DMS 273 (cell line): ENCODE data around the gene PLCD3.

Experiments
- DNase-seq: peaks from one replicate; lab custom pipeline; 2025; ENCODE audit not compliant: unreplicated experiment; lab: John Stamatoyannopoulos, UW

Gene PLCD3

DNA sequence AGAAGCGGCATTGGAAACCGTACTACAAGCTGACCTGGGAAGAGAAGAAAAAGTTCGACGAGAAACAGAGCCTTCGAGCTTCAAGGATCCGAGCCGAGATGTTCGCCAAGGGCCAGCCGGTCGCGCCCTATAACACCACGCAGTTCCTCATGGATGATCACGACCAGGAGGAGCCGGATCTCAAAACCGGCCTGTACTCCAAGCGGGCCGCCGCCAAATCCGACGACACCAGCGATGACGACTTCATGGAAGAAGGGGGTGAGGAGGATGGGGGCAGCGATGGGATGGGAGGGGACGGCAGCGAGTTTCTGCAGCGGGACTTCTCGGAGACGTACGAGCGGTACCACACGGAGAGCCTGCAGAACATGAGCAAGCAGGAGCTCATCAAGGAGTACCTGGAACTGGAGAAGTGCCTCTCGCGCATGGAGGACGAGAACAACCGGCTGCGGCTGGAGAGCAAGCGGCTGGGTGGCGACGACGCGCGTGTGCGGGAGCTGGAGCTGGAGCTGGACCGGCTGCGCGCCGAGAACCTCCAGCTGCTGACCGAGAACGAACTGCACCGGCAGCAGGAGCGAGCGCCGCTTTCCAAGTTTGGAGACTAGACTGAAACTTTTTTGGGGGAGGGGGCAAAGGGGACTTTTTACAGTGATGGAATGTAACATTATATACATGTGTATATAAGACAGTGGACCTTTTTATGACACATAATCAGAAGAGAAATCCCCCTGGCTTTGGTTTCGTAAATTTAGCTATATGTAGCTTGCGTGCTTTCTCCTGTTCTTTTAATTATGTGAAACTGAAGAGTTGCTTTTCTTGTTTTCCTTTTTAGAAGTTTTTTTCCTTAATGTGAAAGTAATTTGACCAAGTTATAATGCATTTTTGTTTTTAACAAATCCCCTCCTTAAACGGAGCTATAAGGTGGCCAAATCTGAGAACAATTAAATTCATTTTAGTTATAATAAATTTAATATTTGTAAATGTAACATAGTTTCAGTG is 17.7 kb upstream of the PLCD3 start:
- DNase-seq = peak; percentile 84

DNA sequence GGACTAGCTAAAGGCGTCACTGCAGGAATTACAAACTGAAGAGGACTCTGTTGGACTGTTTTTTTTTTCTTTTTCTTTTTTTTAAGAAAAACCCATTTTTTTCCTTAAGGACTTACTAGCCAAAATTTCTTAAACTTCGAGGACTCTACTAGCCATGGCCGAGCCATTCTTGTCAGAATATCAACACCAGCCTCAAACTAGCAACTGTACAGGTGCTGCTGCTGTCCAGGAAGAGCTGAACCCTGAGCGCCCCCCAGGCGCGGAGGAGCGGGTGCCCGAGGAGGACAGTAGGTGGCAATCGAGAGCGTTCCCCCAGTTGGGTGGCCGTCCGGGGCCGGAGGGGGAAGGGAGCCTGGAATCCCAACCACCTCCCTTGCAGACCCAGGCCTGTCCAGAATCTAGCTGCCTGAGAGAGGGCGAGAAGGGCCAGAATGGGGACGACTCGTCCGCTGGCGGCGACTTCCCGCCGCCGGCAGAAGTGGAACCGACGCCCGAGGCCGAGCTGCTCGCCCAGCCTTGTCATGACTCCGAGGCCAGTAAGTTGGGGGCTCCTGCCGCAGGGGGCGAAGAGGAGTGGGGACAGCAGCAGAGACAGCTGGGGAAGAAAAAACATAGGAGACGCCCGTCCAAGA is 16.8 kb upstream of the PLCD3 start:
- peak; percentile 92 for DNase-seq

DNA sequence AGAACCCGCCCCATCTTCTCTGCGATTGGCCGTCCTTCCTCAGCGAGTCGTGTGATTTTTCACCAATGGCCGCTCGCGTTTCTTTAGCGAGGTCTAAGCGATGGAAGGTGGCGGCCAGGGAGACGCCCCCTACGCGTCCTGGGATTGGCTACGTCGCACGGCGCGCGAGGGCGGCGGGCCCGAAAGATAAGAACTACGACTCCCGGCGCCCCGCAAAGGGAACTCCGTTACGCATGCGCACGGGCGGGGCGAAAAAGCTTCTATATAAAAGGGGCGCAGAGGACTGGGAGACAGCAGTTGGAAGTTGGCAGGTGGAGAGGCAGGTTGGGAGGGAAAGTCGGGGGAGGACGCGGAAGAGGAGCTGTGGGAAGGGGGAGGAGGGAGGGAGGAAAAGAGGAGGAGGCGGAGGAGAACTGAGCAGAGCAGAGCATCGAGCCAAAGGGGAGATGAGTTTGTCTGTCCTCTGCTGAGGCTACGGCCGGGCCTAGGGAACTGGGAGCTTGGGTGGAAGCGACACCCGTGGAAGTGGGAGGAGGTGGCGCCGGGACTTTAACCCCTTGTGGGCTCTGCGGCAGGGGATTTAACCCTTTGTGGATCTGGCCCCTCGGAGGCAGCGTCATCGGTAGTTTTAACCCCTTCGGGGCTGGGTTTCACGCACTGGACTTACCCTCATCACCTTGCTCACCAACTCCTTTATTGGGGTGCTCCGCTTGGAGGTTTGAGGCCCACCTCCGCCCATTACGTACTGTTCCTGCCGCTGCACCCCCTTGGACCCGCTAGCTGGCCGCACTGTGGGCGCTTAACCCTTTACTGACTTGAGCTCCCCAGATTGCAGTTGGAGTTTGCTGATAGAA is 16.1 kb upstream of the PLCD3 start, which contains the start of gene HEXIM1:
TSS of gene HEXIM1 (plus strand) at position 293 of the 854 bp plus-strand sequence. CDS start 716 bp downstream, outside the sequence.
- DNase-seq = peak; percentile 100

DNA sequence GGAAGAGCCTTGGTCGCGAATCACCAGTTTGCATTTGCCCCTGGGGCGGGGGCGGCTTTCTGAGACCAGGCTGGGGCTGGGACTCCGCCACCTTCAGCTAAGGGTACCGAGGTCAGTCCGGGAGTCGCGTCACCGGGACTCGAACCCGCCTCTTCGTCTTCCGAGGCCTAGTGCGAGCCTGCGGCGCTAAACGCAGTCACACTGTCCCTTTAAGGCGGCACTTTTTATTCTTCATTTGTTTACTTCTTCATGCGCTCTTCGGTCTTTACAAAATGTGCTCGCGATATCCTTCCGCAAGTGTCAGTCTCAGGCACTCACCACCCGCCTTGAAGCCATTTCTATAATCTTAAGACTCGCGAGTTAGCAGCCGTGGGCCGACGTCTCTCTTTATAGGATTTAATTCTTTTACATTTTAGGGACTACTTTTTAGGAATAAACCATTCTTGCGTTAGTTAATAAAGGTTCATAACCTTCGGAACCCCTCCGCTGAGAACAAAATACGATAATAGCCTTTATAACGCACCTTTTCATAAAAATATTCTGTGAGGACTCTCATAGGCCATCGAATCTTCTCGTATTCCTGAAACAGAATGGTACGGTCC is 15.4 kb upstream of the PLCD3 start:
- DNase-seq = peak; percentile 96

DNA sequence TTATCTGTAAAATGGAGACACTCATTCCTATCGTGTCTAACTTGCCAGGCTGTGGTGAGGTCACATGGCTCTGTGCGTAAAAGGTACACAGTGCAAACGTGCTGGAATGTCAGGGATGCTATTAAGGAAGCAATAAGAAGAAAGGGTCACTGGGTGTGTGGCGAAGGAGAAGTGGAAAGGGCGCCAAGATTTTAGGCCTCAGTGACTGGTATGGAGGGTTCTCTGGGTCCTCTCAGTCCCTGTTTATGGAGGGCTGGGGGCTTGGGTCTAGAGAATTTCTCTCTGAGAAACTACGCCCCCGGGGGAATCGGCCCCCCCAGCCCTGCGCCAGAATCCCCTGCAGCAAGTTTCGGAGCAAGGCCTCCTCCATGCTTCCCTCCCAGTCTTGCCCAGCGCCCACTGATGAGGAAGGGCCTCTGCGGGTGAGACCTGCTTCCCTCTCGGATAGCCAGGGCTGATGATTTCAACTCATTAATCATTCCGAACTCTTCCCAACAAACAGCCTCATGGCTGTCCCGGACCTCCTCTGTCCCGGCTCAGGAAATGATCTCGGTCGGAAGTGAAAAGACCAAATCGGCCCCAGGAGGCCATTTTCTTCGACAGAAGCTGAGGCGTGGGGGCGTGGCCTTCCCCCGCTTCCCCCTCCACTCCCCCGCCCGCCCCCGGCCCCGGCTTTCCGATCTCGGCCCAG is 14.7 kb upstream of the PLCD3 start:
- peak; percentile 94 for DNase-seq

DNA sequence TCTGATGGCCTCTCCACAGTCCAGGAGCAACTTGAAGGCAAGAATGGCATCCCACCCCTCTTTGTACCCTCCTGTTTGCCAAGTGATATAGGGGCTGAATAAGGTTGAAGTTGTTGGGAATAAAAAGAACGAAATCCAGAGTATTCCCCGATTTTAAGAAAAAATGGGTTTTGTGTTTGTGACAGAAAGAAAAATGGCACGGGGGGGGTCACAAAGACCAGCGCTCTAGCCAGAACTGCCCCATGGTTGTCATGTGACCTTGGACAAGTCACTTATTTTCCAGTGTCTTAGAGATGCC is 14.2 kb upstream of the PLCD3 start:
- DNase-seq = no peak

DNA sequence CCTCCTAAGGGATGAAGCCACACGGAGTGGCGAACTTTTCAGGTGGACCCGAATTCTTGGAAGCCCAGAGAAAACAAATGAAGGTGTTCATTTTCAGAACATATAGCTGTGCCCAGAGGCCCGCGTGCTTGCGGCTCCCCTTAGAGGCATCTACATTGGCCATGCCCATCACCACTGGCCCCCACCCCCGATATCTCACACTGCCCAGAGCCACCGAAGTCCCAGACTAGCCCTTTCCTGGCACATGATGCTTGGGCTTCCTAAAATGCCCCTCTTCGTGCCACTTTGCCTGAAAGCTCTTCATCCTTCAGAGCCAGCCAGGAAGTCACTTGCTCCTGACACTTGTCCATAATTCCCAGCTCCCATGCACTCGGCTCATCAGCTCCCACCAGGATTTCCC is 13.9 kb upstream of the PLCD3 start:
- no peak for DNase-seq

DNA sequence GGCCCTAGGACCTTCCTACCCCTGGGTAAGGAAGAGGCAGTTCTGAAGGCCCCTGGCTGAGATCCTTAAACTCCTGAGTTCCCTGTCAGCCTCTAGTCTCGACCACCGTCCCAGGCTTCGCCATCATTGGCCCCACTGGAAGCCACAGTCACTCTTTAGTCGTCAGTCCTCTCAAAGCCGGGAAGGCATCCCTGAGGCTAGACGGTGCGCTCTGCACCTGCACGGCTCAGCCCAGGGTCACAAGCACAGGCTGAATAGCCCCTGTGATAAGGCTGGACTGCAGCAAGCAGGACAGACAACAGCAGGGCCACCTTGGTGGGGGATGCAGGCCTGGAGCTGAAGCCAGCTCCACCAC is 12.7 kb upstream of the PLCD3 start:
- DNase-seq = no peak

DNA sequence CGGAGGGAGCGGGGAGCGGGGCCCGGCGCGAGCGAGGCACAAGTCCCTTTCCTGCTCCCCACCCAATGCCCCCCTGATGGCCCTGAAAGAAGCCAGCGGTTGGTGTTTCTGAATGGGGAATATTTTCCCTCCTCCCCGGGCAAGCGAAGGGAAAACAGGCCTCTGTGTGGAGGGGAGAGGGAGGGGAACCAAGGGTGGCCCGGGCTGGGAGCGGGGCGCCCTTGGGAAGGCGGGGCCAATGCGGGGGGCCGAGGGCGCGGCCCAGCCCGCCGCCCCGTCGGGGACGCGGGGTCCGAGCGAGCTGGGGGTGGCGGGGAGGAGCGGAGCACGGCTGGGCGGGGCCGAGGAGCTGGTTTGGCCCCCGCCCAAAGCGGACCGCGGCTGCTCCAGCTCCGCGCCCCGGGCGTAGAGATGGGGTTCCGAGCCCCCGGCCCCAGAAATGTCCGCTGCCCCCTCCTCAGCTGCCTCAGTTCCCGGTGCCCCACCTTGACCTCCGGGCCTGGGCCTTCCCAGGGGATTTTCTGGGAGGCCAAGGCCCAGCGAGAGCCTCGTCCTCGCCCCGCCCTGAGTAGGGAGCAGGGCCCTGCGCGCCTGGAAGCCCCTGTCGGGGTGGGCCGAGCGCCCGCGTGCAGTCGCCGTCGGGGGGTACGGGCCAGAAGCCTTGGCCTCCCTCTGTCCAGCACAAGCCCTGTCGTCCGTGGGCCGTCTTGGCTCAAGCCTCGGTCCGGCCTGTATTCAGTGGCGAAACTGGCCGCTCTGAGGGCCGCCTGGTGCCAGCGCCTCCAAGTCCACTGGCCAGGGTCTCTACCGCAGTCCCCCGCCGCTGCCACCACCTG is 12.1 kb upstream of the PLCD3 start:
- DNase-seq = peak; percentile 54

DNA sequence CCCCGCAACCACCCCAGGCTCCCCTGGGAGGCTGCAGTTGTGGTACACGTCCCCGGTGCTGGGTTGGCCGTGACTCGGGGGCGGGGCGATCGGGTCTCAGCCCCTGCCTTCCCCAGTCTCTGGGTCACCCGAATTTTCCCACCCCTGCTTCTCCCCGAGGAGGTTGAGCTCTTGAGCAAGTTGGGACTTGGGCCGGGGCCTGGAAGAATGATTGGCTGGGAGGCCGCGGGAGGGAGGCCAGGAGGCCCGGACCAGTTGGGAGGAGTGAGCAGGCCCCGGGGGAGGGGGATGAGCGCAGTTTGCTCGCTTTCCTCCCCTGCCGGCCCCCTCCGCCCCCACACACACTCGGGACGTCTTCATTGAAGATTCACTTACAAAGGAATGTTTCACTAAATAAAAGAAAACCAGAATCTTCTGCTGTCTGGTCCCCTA is 11.5 kb upstream of the PLCD3 start:
- peak; percentile 54 for DNase-seq

DNA sequence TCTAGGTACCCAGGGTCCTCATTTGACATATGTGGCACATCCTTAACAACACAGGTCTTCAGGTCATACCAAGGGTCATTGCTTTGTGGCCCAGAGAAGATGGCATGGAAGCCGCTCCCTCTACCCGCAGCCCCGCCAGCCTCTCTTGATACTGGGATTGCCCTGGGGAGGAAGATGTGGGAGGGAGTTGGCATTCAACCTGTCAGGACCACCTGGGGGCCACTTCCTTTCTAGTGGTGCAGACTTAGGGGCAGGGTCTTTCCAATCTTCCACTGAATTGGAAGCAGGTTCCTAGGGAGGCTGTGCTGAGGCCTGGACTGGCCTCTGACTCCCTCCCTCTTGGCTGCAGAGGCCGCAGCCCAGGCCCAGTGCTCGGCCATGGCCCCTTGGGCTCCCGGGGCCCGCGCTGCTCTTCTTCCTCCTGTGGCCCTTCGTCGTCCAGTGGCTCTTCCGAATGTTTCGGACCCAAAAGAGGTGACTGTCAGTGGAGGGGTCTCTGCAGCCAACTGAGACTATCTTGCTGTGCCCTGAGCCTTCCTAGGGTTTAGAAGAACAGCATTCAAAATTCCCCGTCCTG is 10.9 kb upstream of the PLCD3 start:
- no peak for DNase-seq

DNA sequence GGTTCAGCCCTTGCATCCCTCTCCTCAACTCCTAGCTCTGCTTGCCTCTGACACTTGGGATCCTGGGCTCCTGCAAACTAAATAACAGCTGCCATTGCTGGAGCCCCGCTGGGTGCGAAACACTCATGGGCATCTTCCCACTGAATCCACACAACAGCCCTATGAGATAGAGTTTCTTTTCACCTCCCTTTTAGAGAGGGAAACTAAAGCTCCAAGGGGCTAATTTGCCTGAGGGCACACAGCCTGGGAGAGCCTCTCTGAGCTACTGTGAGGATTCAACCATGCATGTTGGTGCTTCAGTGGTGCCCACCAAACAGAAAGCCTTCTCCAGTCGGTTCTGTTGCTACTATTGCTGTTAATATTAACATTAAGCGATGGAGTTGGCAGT is 7.2 kb upstream of the PLCD3 start:
- DNase-seq = no peak

DNA sequence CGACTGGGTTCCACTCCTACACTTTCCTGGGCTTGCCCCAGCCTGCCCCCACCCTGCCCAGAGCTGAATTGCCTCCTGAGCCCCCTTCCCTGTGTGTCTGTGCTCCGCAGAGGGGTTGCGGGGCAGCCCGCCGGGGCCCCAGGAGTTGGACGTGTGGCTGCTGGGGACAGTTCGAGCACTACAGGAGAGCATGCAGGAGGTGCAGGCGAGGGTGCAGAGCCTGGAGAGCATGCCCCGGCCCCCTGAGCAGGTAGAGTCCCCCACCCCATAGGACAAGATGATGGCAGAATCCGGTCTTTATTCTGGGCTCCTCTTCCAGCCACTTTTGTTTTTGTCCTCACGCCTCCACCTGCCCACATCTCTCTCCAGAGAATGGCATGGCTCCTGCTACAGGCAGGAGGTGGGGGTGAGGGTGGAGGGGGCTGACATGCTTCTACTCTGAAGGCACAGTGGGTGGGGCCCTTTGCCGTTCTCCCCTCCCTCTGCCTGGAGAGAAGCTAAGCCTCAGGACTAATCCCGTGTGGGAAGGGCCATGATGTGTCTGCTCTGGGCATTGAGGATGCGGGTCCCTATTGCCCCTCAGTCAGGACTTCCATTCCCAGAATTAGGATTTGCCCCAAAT is 6.7 kb upstream of the PLCD3 start:
- peak; percentile 43 for DNase-seq

DNA sequence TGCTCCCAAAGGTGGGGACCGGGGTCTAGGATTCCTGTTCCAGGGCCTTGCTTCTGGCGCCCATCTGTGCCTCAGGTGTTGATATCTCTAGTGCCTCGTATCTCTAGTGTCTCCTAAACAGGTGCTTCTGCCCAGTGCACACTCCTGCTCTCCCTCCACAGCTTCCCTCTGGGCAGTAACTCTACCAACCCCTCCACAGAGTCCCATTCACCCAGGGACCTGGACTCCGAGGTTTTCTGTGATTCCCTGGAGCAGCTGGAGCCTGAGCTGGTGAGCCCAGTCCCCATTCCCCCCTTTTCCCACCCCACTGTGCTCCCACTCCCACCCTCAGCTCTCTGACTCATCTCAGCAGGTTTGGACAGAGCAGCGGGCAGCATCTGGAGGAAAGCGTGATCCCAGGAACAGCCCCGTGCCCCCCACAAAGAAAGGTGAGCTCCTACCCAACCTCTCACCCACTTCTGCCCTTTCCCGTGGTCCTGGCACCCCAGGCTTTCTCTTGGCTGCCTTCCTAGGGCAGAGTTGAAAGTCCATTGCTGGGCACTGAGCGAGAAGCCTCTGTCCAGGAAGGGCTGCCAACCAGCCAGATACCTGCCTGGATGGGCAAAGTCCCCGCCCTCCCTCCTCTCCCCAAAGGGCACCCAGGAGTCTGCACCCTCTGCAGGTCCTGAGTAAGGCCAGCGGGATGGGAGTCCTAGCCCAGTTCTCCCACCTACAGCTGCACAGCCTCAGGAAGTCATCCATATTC is 5.4 kb upstream of the PLCD3 start:
- no peak for DNase-seq

DNA sequence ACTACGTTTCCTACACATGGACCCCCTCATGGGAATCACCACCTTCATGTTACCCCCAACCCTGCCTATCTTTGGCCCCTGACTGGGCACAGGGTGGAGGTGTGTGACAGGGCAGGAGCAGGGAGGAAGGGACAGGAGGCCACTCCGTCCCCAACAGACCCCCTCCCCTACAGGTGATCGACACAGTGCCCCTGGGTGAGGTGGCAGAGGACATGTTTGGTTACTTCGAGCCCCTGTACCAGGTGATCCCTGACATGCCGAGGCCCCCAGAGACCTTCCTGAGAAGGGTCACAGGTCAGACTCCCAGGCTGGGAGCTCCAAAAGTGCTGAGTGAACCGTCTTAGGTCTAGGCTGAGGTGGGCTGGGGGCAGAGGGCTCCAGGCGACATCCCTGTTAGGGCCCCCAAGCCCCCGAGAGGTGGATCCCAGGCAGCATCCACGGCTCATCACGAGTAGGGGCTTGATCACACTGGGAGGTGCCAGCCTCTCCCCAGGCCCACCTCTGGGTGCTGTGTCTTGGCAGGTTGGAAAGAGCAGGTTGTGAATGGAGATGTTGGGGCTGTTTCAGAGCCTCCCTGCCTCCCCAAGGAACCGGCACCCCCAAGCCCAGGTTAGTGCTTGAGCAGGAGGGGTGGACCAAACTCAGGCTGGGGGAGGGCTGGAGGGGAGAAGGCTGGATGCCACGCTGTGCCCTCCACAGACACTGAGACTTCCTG is 4.7 kb upstream of the PLCD3 start:
- no peak for DNase-seq

DNA sequence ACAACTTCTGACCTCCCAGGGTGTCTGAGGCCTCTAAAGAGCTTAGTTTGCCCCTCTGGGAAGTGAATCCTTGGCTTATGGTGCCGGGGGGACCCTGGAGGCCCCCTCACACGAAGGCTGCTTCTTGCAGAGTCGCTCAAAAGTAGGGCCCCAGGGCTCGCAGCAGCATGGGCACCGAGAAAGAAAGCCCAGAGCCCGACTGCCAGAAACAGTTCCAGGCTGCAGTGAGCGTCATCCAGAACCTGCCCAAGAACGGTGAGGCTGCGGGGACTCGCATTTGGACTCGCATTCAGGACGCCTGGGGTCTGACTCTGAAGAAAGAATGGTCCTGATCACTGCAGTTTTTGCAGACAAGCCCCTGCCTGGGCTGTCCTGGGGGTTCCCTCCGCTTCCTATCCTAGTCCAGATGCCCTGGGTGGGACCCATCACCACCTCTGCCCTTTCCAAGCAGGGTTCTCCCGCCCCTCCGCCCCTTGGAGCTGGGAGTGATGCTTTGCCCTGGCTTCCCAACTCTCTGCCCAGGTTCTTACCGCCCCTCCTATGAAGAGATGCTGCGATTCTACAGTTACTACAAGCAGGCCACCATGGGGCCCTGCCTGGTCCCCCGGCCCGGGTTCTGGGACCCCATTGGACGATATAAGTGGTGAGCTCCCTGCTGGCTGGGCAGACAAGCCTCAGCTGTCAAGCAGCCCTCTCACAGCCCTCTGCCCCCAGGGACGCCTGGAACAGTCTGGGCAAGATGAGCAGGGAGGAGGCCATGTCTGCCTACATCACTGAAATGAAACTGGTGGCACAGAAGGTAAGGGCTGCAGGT is 3.9 kb upstream of the PLCD3 start:
- peak; percentile 56 for DNase-seq
